Raji (cell line): ENCODE data around the gene CLOCK.

Source experiments
- POLR2A ChIP-seq: IDR thresholded peaks from 2 replicates; pipeline ENCODE4 v1.6.1; 2011; ENCODE audit warnings: low read depth, low read length, control low read depth; ENCODE audit not compliant: insufficient read depth

CLOCK gene

GRCh38 chr4:55546506-55546755 is 278 bp downstream of the CLOCK start:
- TF ChIP-seq POLR2A, result no peak

GRCh38 chr4:55545641-55546505 is 836 bp downstream of the CLOCK start:
- peak; percentile 33; the same call in 1 of the 2 replicates for TF ChIP-seq POLR2A

GRCh38 chr4:55545151-55545550 is 1.6 kb downstream of the CLOCK start:
- no peak for TF ChIP-seq POLR2A

- TF ChIP-seq POLR2A, result no peak
These were observed 2.9 kb downstream of the CLOCK start for GRCh38 chr4:55543858-55544257.

GRCh38 chr4:55540271-55540670 is 6.4 kb downstream of the CLOCK start:
- TF ChIP-seq POLR2A, result no peak

GRCh38 chr4:55539658-55540057 is 7.1 kb downstream of the CLOCK start:
- no peak for TF ChIP-seq POLR2A

DNA sequence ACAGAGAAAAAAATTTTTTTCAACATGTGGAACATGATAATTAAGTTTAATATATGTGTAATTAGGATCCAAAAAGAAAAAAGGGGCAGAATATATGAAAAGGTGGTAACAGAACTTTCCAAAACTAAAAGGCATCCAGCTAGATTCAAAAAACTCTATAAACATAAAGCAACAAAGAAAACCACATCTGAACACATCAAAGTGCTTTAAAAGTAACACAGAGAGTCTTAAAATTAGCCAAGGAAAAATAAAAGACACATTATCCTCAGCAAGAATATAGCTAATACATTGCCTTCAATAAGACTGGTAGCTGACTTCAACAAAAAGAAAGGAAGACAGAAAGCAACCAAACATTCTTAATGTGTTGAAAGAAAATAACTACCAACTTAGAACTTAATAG is 8.2 kb downstream of the CLOCK start:
- no peak for TF ChIP-seq POLR2A

- no peak for TF ChIP-seq POLR2A
These were observed 12.4 kb downstream of the CLOCK start for GRCh38 chr4:55534306-55534705.

DNA sequence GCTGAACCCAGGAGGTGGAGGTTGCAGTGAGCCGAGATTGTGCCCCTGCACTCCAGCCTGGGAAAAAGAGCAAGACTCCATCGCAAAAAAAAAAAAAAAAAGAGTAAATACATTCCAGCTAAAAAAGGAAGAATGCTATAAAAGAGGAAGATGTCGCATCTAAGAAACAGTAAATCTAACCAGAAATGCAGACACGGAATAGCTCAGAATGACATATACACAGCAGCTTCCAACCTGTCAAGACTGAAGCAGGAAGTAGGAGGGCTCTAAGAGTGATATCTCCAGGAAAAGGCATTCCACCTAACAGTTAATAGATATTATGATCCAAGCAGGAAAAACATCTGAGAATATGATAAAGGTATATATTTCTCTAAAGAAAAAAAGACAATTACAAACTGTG is 16.0 kb downstream of the CLOCK start:
- no peak for TF ChIP-seq POLR2A

DNA sequence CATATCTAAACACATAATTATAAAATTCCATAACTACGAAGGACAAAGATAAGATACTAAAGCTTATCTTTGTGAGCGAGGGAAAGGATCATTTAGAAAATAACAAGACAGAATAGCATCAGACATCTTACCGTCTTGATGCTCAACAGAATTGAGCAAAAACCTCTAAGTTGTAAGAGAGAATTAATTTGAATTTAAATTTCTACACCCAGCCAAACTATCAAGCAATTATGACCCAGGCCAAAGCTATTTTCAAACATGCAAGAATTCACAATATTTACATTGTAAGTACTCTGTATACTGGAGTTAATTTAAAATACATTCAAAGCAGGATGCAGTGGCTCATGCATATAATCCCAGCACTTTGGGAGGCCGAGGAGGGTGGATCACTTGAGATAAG is 16.5 kb downstream of the CLOCK start:
- TF ChIP-seq POLR2A, result no peak

- no peak for TF ChIP-seq POLR2A
These were observed 18.2 kb downstream of the CLOCK start for GRCh38 chr4:55528491-55528890.

- no peak for TF ChIP-seq POLR2A
These were observed 21.7 kb downstream of the CLOCK start for GRCh38 chr4:55524844-55525571.

GRCh38 chr4:55518442-55518841 is 28.3 kb downstream of the CLOCK start:
- TF ChIP-seq POLR2A, result no peak

DNA sequence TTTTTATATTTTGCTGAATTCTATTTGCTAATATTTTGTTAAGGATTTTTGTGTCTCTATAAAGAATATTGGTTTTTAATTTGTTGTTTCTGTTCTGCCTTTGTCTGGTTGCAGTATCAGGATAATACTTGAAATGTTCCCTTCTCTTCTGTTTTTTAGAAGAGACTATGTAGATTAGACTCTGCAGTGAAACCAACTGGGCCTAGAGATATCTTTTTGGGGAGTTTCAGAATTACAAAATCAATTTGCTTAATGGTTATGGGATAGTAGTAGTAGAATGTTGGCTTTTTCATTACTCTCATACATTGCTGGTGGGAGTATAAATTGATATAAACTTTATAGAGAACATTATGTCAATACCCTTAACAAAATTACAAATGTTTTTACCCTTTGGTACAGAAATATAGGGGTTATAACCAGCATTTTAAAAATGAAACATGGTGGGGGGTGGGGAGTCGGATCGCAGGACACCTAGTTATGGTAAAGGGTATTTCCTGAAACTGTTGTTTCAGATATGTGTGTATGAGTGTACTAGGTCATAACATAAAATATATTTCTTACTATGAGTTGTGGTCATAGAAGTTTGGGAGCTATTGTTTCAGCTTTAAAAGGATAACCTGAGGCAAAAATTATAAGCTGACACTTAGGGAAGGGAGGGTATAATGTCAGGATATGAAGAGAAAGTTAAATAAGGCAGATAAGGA is 29.0 kb downstream of the CLOCK start:
- TF ChIP-seq POLR2A, result no peak

GRCh38 chr4:55512922-55513571 is 33.7 kb downstream of the CLOCK start:
- TF ChIP-seq POLR2A, result no peak
